Skeletal muscle tissue (tissue), 4 donors: ENCODE data around the gene SH2B2. TPM values are rescaled to one million over a fixed set of nuclear protein-coding genes. Genes with fewer than 3 reads are reported as not detected.
"Not testable (repeated sequence)": the region's sequence is repeated elsewhere in the genome, so short reads cannot be mapped to it uniquely, and the experiment has no call there.

Experiments used
- H3K27ac ChIP-seq: one replicate; pipeline ENCODE4 v1.7.0; 2013; ENCODE audit warnings: mild to moderate bottlenecking, low read depth, low read length, inconsistent platforms
- H3K27me3 ChIP-seq, 3 donors: one replicate each; pipeline ENCODE4 v1.7.0; 2013; ENCODE audit warnings: low read length in 3 of 3; ENCODE audit not compliant: control insufficient read depth in 3 of 3, insufficient read depth in 3 of 3
- H3K36me3 ChIP-seq, 3 donors: one replicate each; pipeline ENCODE4 v1.7.0; 2013; ENCODE audit warnings: low read length in 3 of 3; ENCODE audit not compliant: control insufficient read depth in 3 of 3, insufficient read depth in 3 of 3
- H3K4me1 ChIP-seq, 3 donors: one replicate each; pipeline ENCODE4 v1.7.0; 2013; ENCODE audit warnings: low read length in 3 of 3, mild to moderate bottlenecking in 3 of 3; ENCODE audit not compliant: control insufficient read depth in 3 of 3, insufficient read depth in 3 of 3
- H3K4me3 ChIP-seq, 3 donors: one replicate each; pipeline ENCODE4 v1.7.0; 2013; ENCODE audit warnings: low read length in 3 of 3
- H3K9ac ChIP-seq, 3 donors: one replicate each; pipeline ENCODE4 v1.7.0; 2013; ENCODE audit warnings: low read length in 3 of 3, mild to moderate bottlenecking in 3 of 3, moderate library complexity in 2 of 3, low read depth in 1 of 3
- H3K9me3 ChIP-seq, 3 donors: one replicate each; pipeline ENCODE4 v1.7.0; 2013; ENCODE audit warnings: low read length in 3 of 3; ENCODE audit not compliant: control insufficient read depth in 3 of 3
- total RNA-seq: library from RNA; depleted of rRNA; stranded (reverse); fragments of >200 nt; gene quantifications from one replicate; pipeline ENCODE4 v1.2.3, GENCODE V29; 2014
- donor health status: Osteomylitis.

Gene SH2B2
- total RNA-seq, 1 donor from 2014 or later = 5.7 TPM

DNA sequence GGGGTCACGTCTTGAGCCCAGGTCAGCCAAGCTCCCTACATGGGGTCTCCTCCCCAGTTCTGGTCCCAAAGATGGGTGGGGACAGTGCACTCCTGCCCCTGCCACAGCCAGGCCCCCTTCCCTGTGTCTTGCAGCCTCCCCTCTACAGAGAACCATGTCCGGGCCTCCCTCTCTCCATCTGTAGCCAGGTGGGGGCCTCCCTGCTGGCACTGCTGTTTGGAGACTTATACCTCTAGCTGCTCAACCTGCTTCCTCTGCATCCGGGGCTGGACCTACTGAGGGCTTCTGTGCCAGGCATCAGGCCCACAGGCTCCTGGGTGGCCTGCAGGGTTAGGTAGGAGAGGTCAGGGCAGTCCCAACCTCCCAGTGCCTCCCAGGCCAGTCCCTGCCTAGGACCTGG lies 7.9 kb downstream of the SH2B2 start:
- no peaks in the 10 kb centered on the region for H3K36me3 ChIP-seq
- no peaks in the 10 kb centered on the region for H3K9me3 ChIP-seq
- peak overlapping the region in 1 of 3 donors; percentile 8 for H3K9ac ChIP-seq
- peak overlapping the region; percentile 84 for H3K27ac ChIP-seq
- H3K4me3 ChIP-seq = no peak overlapping the region
- H3K27me3 ChIP-seq = no peaks in the 10 kb centered on the region
- peaks cover 37 to 67% (median 48%) of the 10 kb centered on the region in 3 donors for H3K4me1 ChIP-seq

DNA sequence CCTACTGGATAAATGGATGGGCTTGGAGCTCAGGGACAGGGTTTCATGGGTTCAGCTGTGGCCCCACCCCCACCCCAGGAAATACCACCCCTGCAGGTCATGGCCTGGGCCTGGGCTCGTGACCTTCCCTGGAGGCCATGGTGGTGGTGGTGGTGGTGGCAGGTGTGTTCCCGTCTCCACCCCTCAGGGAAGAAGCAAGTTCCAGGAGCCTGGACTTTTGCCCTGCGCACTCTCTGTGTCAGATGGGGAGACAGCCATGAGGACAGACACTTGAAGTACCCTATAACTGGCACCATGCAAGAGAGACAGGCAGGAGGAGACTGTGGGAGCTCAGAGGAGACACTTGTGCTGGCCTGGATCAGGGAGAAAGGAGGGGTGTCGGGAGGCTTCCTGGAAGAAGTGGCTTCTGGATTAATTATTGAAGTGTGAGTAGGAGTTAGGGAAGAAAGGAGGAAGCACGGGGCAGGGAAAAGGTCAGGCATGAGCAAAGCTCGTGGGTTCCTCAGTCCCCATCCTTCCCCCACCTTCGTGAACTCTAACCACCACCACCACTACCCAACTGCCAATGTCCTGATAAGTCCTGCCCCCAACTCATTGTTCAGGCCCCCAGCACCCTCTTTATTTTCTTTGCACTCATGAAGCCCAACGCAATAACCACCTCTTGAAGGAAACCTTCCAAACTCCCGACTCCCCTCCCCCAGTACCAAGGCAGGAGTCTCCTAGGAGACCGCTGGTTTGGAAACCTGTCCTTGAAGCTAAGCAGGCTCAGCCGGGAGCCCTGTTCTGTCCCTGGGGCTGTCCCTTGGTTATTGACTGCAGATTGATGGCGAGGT lies 8.9 kb downstream of the SH2B2 start:
- Histone ChIP-seq H3K27me3 (no peaks in the 10 kb centered on the region), H3K4me3 (peak overlapping the region in 2 of 3 donors; percentile 43 to 45), H3K36me3 (no peaks in the 10 kb centered on the region), H3K9me3 (no peaks in the 10 kb centered on the region), H3K27ac (peak overlapping the region; percentile 84), H3K9ac (peak overlapping the region; percentile 30 to 63 (median 50)), H3K4me1 (peaks cover 35 to 62% (median 52%) of the 10 kb centered on the region in 3 donors)

DNA sequence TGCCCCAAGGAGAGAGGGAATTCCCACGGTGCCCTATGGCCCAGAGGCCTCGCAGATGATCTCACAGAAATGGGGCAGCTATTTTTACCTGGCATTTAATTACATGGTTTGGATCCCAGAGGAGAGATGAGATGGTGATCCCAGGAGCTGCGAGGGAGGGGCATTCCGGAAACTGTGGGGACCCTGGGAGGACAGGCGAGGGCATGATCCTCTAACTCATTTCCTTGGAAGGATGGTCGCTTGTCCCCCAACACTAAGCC lies 9.4 kb downstream of the SH2B2 start:
- H3K4me3 ChIP-seq = peak overlapping the region in 2 of 3 donors; percentile 43 to 45
- peak overlapping the region; percentile 30 to 63 (median 53) for H3K9ac ChIP-seq
- no peaks in the 10 kb centered on the region for H3K27me3 ChIP-seq
- H3K4me1 ChIP-seq = peaks cover 33 to 61% (median 50%) of the 10 kb centered on the region in 3 donors
- peak overlapping the region; percentile 84 for H3K27ac ChIP-seq
- no peaks in the 10 kb centered on the region for H3K9me3 ChIP-seq
- no peaks in the 10 kb centered on the region for H3K36me3 ChIP-seq

DNA sequence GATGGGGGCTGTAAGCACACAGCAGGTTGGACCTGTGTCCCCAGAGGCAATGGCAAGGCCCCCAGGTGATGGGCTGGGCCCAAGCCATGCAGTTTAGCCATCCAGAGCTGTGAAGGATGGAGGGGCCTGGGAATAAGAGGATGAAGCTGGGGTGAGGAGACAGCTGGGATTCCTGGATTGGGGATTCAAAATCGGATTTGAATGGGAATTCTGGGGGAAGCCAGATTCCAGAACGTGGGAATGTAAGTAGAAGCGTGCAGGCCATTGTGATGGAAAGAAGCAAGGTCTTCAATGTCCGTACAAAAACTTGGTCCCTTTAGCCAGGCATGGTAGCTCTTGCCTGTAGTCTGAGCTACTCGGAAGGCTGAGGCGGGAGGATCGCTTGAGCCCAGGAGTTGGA lies 9.8 kb downstream of the SH2B2 start:
- no peaks in the 10 kb centered on the region for H3K9me3 ChIP-seq
- no peaks in the 10 kb centered on the region for H3K27me3 ChIP-seq
- H3K27ac ChIP-seq = peak overlapping the region; percentile 84
- H3K36me3 ChIP-seq = no peaks in the 10 kb centered on the region
- H3K9ac ChIP-seq = peak overlapping the region; percentile 27 to 63 (median 53)
- H3K4me1 ChIP-seq = peaks cover 30 to 61% (median 53%) of the 10 kb centered on the region in 3 donors
- H3K4me3 ChIP-seq = peak overlapping the region in 1 of 3 donors; percentile 43

DNA sequence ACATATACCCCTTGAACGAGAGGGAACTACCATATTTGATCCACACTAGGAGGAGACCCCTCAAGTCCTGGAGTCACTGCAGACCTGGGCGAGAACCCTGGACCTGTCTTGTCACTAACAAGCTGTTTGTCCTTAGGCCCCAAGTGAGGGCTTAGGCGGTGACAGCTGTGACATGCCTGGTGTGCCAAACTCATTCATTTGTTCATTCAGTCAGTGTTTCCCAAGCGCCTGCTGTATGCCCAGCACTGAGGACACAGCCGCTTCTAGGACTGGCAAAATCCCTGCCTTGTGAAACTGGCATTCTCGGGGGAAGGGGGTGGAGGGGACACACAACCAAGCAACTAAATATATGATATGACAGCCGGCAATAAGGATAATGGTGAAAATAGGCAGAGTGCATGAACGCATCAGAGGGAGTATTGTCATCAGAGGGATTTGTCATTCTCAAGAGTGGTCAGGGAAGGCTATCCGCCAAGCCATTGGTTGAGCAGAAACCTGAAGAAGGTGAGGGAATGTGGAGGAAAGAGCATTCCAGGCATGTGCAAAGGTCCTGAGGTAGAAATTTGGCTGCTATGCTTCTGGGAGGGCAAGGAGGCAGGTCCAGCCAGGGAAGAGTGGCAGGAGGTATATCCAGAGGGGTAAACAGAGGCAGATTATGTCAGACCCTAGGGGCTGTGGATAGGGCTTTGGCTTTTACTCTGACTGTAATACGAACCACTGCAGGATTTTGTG lies 11.0 kb downstream of the SH2B2 start:
- peak overlapping the region; percentile 84 for H3K27ac ChIP-seq
- H3K4me1 ChIP-seq = peaks cover 35 to 66% (median 62%) of the 10 kb centered on the region in 3 donors

DNA sequence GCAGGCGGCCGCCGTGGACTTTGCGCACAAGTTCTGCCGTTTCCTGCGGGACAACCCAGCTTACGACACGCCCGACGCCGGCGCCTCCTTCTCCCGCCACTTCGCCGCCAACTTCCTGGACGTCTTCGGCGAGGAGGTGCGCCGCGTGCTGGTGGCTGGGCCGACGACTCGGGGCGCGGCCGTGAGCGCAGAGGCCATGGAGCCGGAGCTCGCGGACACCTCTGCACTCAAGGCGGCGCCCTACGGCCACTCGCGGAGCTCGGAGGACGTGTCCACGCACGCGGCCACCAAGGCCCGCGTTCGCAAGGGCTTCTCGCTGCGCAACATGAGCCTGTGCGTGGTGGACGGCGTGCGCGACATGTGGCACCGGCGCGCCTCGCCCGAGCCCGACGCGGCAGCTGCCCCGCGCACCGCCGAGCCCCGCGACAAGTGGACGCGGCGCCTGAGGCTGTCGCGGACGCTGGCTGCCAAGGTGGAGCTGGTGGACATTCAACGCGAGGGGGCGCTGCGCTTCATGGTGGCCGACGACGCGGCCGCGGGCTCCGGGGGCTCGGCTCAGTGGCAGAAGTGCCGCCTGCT lies 14.1 kb downstream of the SH2B2 start:
- Histone ChIP-seq H3K9ac (peak overlapping the region in 2 of 3 donors; percentile 74 to 83), H3K4me1 (peaks cover 48 to 71% (median 69%) of the 10 kb centered on the region in 3 donors), H3K4me3 (peak overlapping the region in 2 of 3 donors; percentile 68 to 72), H3K36me3 (no peaks in the 10 kb centered on the region), H3K9me3 (no peaks in the 10 kb centered on the region), H3K27me3 (no peaks in the 10 kb centered on the region), H3K27ac (peak overlapping the region; percentile 97)

More for the DNA sequence above, 11.0 kb downstream of the SH2B2 start:
- H3K36me3 ChIP-seq = no peaks in the 10 kb centered on the region
- no peak overlapping the region for H3K4me3 ChIP-seq
- no peaks in the 10 kb centered on the region for H3K27me3 ChIP-seq
- H3K9ac ChIP-seq = no peak overlapping the region
- H3K9me3 ChIP-seq = no peaks in the 10 kb centered on the region

DNA sequence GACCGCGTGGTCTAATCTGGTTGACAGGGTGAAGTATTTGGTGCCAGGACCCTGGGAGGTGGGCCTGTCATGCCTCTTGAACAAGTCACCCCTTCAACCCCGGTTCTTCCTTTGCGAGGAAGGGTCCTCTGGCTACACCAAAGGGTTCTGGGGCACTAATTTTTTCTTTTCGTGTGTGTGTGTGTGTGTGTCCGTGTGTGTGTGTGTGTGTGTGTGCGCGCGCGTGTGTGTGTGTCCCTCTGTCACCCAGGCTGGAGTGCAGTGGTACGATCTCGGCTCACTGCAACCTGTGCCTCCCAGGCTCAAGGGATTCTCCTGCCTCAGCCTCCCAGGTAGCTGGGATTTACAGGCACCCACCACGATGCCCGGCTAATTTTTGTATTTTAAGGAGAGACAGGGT lies 14.7 kb downstream of the SH2B2 start:
- H3K27ac ChIP-seq = peak overlapping the region; percentile 97
- H3K9me3 ChIP-seq, H3K27me3 ChIP-seq, H3K36me3 ChIP-seq: not testable (repeated sequence)
- peaks cover 44 to 70% (median 65%) of the 10 kb centered on the region in 3 donors for H3K4me1 ChIP-seq
- peak overlapping the region; percentile 41 to 72 (median 68) for H3K4me3 ChIP-seq
- H3K9ac ChIP-seq = peak overlapping the region; percentile 74 to 83 (median 80)

DNA sequence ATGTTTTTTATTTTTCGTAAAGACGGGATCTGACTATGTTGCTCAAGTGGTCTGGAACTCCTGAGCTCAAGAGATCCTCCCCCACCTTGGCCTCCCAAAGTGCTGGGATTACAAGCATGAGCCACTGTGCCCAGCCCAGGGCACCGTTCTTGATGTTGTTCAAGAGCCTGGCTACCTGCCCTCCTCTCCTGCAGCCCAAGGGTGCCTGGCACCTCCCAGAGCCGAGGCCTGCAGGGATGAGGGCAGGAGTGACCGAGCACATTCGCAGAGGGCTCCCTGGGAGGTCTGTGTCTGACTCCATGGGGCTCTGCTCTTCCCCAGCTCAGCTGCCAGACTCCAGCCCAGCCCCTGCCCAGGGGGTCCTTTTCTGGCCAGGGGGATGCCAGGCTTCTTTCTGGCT lies 15.4 kb downstream of the SH2B2 start:
- Histone ChIP-seq H3K4me1 (peaks cover 43 to 70% (median 67%) of the 10 kb centered on the region in 3 donors), H3K27ac (peak overlapping the region; percentile 97), H3K9me3 (no peaks in the 10 kb centered on the region), H3K9ac (peak overlapping the region; percentile 43 to 83 (median 74)), H3K4me3 (peak overlapping the region in 2 of 3 donors; percentile 68 to 72), H3K36me3 (no peaks in the 10 kb centered on the region), H3K27me3 (no peaks in the 10 kb centered on the region)

DNA sequence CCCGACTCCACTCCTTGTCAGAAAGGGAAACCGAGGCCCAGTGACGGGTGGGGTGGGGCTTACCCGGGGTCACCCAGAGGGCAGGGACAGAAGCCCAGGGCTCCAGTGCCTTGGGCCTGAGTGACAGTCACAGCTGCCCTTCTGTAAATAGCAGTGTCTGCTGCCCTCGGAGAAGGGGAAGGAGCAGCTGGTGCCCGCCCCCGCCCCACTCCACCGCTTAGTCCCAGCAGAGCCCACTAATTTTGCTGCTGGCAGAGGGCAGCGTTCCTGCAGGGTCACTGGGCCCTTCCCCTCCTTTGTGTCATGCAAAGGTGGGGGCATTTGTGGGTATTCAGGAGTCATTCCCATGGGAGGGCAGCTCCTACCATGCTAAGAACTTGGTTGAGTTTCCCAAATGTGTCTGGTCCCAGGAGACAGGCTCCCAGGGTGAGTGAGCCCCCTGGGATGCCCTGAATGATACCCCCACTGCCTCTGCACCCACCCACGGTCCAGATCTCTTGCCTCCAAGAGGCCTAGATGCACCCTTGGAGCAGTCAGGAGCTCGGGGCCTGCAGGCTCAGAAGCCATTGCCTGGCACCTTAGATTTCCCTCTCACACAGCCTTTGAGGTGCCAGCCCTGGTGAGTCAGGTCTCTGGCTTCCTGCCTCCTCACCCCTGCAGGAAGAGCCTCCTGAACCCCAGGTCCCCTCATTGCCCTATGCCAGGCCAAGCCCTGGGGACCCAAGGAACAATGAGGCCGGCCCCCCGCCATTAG lies 17.2 kb downstream of the SH2B2 start:
- H3K9ac ChIP-seq = peak overlapping the region; percentile 77 to 81 (median 81)
- peaks cover 5 to 9% (median 7%) of the 10 kb centered on the region in 3 donors for H3K36me3 ChIP-seq
- peak overlapping the region; percentile 97 for H3K27ac ChIP-seq
- peak overlapping the region; percentile 6 to 48 (median 14) for H3K4me3 ChIP-seq
- H3K27me3 ChIP-seq = no peaks in the 10 kb centered on the region
- H3K9me3 ChIP-seq = no peaks in the 10 kb centered on the region
- H3K4me1 ChIP-seq = peaks cover 45 to 78% (median 66%) of the 10 kb centered on the region in 3 donors
